B cell (primary cell): ENCODE measurements around the gene KIRREL1. TPM values are rescaled to one million over a fixed set of nuclear protein-coding genes. Genes with fewer than 3 reads are reported as not detected.

Experiments
- ATAC-seq: fragments of 200-7000 bp; cut with Tn5 transposase; one replicate; pipeline ENCODE4 v1.10.0; 2021; ENCODE audit warnings: low read depth, mild to moderate bottlenecking, moderate number of reproducible peaks, moderate library complexity
- CTCF ChIA-PET: fragments of 350-600 bp; sonication (Branson Sonifier 250); formaldehyde crosslinking; loops from one replicate; lab custom pipeline; 2021; ENCODE audit warnings: antibody characterized with exemption, inconsistent platforms; lab: Charles Lee
- POLR2A ChIA-PET: fragments of 350-600 bp; sonication (Branson Sonifier 250); formaldehyde crosslinking; loops from one replicate; lab custom pipeline; 2021; ENCODE audit warnings: antibody characterized with exemption; lab: Charles Lee
- DNase-seq: peaks from one replicate; pipeline ENCODE4 v3.0.0; 2013
- H2AFZ ChIP-seq: 2 replicates; pipeline ENCODE4 v1.6.1; 2012; ENCODE audit warnings: mild to moderate bottlenecking, low read depth, low read length; ENCODE audit not compliant: insufficient read depth, poor library complexity, severe bottlenecking
- H3K27ac ChIP-seq, 2 donors: 1 replicate in 1 of 2; 2 replicates in 1 of 2; pipeline ENCODE4 v1.5.1; 2012 to 2013; ENCODE audit warnings: low read length in 2 of 2, mild to moderate bottlenecking in 2 of 2, moderate library complexity in 1 of 2
- H3K27me3 ChIP-seq, 4 experiments: fragments of 200-600 bp in 1 of 4; sonication (generic) in 1 of 4; replicated peaks in 1 of 4; 1 replicate in 2 of 4; 2 replicates in 2 of 4; pipeline versions ENCODE4 v1.6.1 to v1.7.0; 2013 to 2016; ENCODE audit warnings: low read length in 3 of 4, mild to moderate bottlenecking in 2 of 4, mixed read lengths in 1 of 4, moderate library complexity in 1 of 4; ENCODE audit not compliant: insufficient read depth in 4 of 4, control insufficient read depth in 3 of 4; ENCODE audit errors: control extremely low read depth in 1 of 4
- H3K36me3 ChIP-seq, 2 experiments: replicated peaks in 1 of 2; 1 replicate in 1 of 2; 2 replicates in 1 of 2; pipeline versions ENCODE4 v1.6.1 to v1.7.1; 2013; ENCODE audit warnings: low read length in 1 of 2; ENCODE audit not compliant: insufficient read depth in 2 of 2, control insufficient read depth in 1 of 2; ENCODE audit errors: control extremely low read depth in 1 of 2, extremely low read depth in 1 of 2
- H3K4me1 ChIP-seq, 2 donors: fragments of 200-600 bp in 1 of 2; sonication (generic) in 1 of 2; 1 replicate in 1 of 2; 2 replicates in 1 of 2; pipeline versions ENCODE4 v1.5.1 to v1.6.1; 2013 to 2017; ENCODE audit warnings: low read length in 2 of 2; ENCODE audit not compliant: control insufficient read depth in 2 of 2, insufficient read depth in 2 of 2
- H3K4me2 ChIP-seq: replicated peaks from 2 replicates; pipeline ENCODE3; 2012; ENCODE audit warnings: mild to moderate bottlenecking, low read depth, low read length; ENCODE audit not compliant: poor library complexity, severe bottlenecking
- H3K4me3 ChIP-seq, 5 experiments: fragments of 200-600 bp in 1 of 5; sonication (generic) in 1 of 5; 1 replicate in 3 of 5; 2 replicates in 2 of 5; pipeline versions ENCODE4 v1.5.1 to v1.7.0; 2011 to 2016; ENCODE audit warnings: low read length in 4 of 5, mild to moderate bottlenecking in 4 of 5, low read depth in 2 of 5, control low read depth in 1 of 5, moderate library complexity in 1 of 5; ENCODE audit not compliant: insufficient read depth in 1 of 5; ENCODE audit errors: control extremely low read depth in 1 of 5, extremely low read depth in 1 of 5
- H3K79me2 ChIP-seq: fragments of 200-600 bp; sonication (generic); one replicate; pipeline ENCODE4 v1.6.0; 2016; ENCODE audit warnings: low read length; ENCODE audit not compliant: control insufficient read depth, insufficient read depth
- H3K9ac ChIP-seq: fragments of 200-600 bp; sonication (generic); 2 replicates; pipeline ENCODE4 v1.6.1; 2017; ENCODE audit warnings: mild to moderate bottlenecking, low read length, moderate library complexity
- H3K9me3 ChIP-seq, 3 donors: one replicate each; pipeline versions ENCODE4 v1.6.1 to v1.7.1; 2013; ENCODE audit warnings: low read length in 2 of 3; ENCODE audit not compliant: control insufficient read depth in 2 of 3, insufficient read depth in 1 of 3; ENCODE audit errors: control extremely low read depth in 1 of 3
- H4K20me1 ChIP-seq: 2 replicates; pipeline ENCODE4 v1.6.0; 2012; ENCODE audit warnings: mild to moderate bottlenecking, low read length; ENCODE audit not compliant: insufficient read depth, control insufficient read depth, poor library complexity, severe bottlenecking
- H3K27ac Mint-ChIP-seq: one replicate; pipeline ENCODE4 v1.8.0; 2021; ENCODE audit warnings: mixed read lengths
- H3K27me3 Mint-ChIP-seq: one replicate; pipeline ENCODE4 v1.8.0; 2021; ENCODE audit warnings: mixed read lengths
- H3K4me1 Mint-ChIP-seq: one replicate; pipeline ENCODE4 v1.8.0; 2021; ENCODE audit warnings: mixed read lengths
- H3K4me3 Mint-ChIP-seq: one replicate; pipeline ENCODE4 v1.8.0; 2021; ENCODE audit warnings: mixed read lengths
- H3K9me3 Mint-ChIP-seq: one replicate; pipeline ENCODE4 v1.8.0; 2022; ENCODE audit warnings: mixed read lengths; ENCODE audit not compliant: insufficient read depth
- CTCF ChIP-seq: fragments of 200-600 bp; IDR thresholded peaks from one replicate; pipeline ENCODE4 v1.8.0; 2022; ENCODE audit warnings: antibody characterized with exemption, mild to moderate bottlenecking
- EZH2 ChIP-seq: IDR thresholded peaks from 2 replicates; pipeline ENCODE4 v1.6.1; 2012; ENCODE audit warnings: borderline replicate concordance, low read depth, mild to moderate bottlenecking, moderate library complexity, low read length; ENCODE audit not compliant: insufficient read depth, poor library complexity, severe bottlenecking
- WGBS: methylation state at CpG from one replicate; pipeline ENCODE4 v1.1.5; 2013; ENCODE audit warnings: missing lambda C conversion rate; ENCODE audit not compliant: insufficient coverage; 5-methylcytosine and 5-hydroxymethylcytosine counted together
- intact Hi-C: fragments of 100-400 bp; cut with micrococcal nuclease; formaldehyde crosslinking; loops from one replicate; pipeline ENCODE4 v1.10.0; 2022
- polyA plus RNA-seq: library from polyadenylated mRNA; depleted of rRNA; stranded (reverse); fragments of >200 nt; gene quantifications from 2 replicates; pipeline ENCODE4 v1.2.3, GENCODE V29; 2012
- total RNA-seq, 2 donors: library from RNA; stranded (reverse); fragments of 120-200 nt in 1 of 2; gene quantifications; 1 replicate in 1 of 2; 2 replicates in 1 of 2; pipeline versions ENCODE4 v1.2.3 to v1.2.4, GENCODE V29; 2013 to 2022

The KIRREL1 gene
- total and polyA plus RNA-seq, 2 donors (not counting 1 experiment from before 2014, with no cell fraction given), result not detected

GRCh38 chr1:158022554-158023312 lies 29.3 kb downstream of the KIRREL1 start:
- Histone ChIP-seq H3K79me2 (no peaks in the 10 kb centered on the region), H2AFZ (no peak overlapping the region), H3K4me3 (no peak overlapping the region), H3K36me3 (no peaks in the 10 kb centered on the region), H3K4me1 (no peaks in the 10 kb centered on the region), H3K27ac (no peak overlapping the region), H3K9me3 (no peaks in the 10 kb centered on the region), H3K4me2 (no peak overlapping the region), H4K20me1 (no peaks in the 10 kb centered on the region), H3K9ac (no peak overlapping the region), H3K27me3 (peaks cover 0 to 16% (median 0%) of the 10 kb centered on the region in 4 experiments)
- ATAC-seq (no peak), DNase-seq (no peak)
- Mint-ChIP-seq H3K27ac (no peak overlapping the region), H3K9me3 (no peaks in the 10 kb centered on the region), H3K4me3 (no peak overlapping the region), H3K4me1 (no peaks in the 10 kb centered on the region), H3K27me3 (peaks cover 37% of the 10 kb centered on the region)
- CTCF ChIA-PET, result no interaction called here
- POLR2A ChIA-PET, result no interaction called here
- no peak for TF ChIP-seq CTCF
- no peak for TF ChIP-seq EZH2
- WGBS, result 90% methylated on average over 3 of the region's 7 CpGs
- intact Hi-C loops, result no loop called here

- Histone ChIP-seq H3K27me3 (peaks cover 0 to 4% (median 0%) of the 10 kb centered on the region in 4 experiments), H3K79me2 (no peaks in the 10 kb centered on the region), H3K4me3 (no peak overlapping the region), H4K20me1 (no peaks in the 10 kb centered on the region), H3K9ac (no peak overlapping the region), H3K4me2 (no peak overlapping the region), H2AFZ (no peak overlapping the region), H3K36me3 (no peaks in the 10 kb centered on the region), H3K4me1 (no peaks in the 10 kb centered on the region), H3K9me3 (no peaks in the 10 kb centered on the region), H3K27ac (no peak overlapping the region)
- no peaks in the 10 kb centered on the region for H3K4me1 Mint-ChIP-seq
- H3K9me3 Mint-ChIP-seq, result no peaks in the 10 kb centered on the region
- CTCF ChIA-PET, result no interaction called here
- ATAC-seq (no peak), DNase-seq (no peak)
- intact Hi-C loops, result no loop called here
- H3K27ac Mint-ChIP-seq, result no peak overlapping the region
- no peak for TF ChIP-seq CTCF
- TF ChIP-seq EZH2, result no peak
- POLR2A ChIA-PET, result interaction anchor here (0.5 kb wide), 1 partner anchor 10 kb away, joined by 7 read pairs; no protein-coding TSS in a partner anchor
- H3K4me3 Mint-ChIP-seq, result no peak overlapping the region
- peaks cover 24% of the 10 kb centered on the region for H3K27me3 Mint-ChIP-seq
- 83% methylated on average over 4 of the region's 7 CpGs for WGBS
These were observed 31.3 kb downstream of the KIRREL1 start for GRCh38 chr1:158024737-158025136.
